CD4-positive, alpha-beta T cell treated with Interleukin-4 for 4 hours (primary cell): ENCODE results near the gene SCN4A.
A peak's percentile ranks its signal among the peaks of the same experiment; 100 is the strongest.
"Not testable (repeated sequence)": the region's sequence is repeated elsewhere in the genome, so short reads cannot be mapped to it uniquely, and the experiment has no call there.

Source experiments
- DNase-seq: peaks from one replicate; pipeline ENCODE4 v3.0.0-alpha.2; 2020

The SCN4A gene

DNA sequence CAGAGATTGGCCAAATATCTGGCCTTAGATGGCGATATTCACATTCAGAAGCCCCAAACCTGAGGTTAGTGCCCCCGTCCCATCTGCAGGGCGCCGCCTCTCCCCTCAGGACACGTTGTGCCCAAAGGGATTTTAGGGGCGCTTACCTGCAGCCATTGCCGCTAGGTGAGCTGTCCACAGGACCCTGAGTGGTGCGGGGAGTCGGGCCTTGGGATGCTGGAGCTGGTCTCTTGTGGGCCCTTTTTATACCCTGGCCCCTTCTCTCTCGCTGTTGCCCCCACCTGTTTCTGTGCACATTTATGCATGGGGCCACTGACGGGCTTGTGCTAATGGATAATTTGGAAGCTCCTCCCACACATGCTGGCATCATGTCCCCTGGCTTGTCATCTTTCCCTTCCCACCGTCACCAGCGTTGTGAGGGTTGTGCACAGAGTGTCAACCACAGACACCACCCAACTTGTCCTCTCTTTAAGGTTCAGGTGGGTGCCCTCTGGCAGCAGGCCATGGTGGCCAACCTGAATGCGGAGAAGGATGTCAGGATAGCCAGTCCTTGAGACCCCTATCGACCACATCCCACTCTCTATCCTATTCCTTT lies 61.6 kb downstream of the SCN4A start, which contains the start of gene CSHL1:
Gene CSHL1 (minus strand): TSS at position 218 of the 595 bp plus-strand sequence. CDS start 62 bp downstream, at position 156.
- no peak for DNase-seq

DNA sequence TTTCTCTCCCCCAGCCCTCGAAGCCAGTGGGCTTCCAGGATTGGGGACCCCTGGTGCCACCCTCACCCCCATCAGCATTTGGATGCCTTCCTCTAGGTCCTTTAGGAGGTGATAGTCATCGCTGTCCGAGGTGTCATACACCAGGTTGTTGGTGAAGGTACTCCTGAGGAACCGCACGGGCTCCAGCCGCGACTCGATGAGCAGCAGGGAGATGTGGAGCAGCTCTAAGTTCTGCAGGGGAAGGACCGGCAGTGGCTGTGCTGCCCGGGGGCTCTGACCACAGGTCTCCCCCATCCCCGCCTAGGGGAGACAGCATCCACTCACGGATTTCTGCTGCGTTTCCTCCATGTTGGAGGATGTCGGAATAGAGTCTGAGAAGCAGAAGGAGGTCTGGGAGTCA lies 62.6 kb downstream of the SCN4A start:
- no peak for DNase-seq

DNA sequence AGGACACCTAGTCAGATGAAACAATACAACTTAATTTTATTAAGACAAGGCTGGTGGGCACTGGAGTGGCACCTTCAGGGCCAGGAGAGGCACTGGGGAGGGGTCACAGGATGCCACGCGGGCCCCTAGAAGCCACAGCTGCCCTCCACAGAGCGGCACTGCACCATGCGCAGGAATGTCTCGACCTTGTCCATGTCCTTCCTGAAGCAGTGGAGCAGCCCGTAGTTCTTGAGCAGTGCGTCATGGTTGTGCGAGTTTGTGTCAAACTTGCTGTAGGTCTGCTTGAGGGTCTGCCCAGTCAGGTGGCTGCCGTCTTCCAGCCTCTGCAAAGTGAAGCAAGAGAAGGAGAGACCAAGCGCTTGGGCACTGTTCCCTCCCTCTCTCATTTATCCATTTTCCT lies 63.1 kb downstream of the SCN4A start:
- DNase-seq, result not testable (repeated sequence)

DNA sequence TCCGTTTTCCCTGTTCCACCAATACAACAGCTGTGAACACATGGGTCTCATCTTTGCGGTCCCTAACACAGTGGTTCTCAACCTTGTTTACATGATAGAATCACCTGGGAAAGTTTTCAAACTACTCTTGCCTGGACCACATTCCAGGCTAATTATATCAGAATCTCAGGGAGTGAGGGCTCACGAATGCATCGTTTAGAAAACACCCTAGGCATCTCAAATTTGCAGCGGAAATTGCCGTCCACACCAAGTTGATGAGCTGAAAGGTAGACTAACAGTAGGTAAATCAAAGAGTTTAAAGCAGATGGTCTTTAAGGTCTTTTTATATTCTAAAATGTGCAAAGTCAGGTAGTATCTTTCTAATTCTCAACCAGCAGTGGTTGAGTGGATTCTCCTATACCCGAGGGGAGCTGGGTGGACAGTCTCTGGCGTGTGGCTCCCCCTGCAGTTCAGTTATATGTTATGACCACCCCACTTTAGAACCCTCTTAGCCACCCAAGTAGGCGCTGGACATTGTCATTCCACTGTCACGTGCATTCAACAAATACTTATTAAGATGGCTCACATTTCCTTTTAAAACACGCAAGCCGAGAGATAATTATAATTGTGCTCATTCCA lies 65.4 kb downstream of the SCN4A start:
- DNase-seq, result not testable (repeated sequence)

DNA sequence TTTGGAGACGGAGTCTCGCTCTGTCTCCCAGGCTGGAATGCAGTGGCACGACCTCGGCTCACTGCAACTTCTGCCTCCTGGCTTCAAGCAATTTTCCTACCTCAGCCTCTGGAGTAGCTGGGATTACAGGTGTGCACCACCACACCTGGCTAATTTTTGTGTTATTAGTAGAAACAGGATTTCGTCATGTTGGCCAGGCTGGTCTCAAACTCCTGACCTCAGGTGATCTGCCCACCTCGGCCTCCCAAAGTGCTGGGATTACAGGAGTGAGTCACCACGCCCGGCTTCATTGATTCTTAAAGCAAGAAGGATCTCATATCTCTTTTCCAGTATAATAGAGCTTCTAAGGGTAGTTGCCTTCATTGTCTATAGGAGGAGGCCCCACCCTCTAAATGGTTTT lies 67.9 kb downstream of the SCN4A start:
- not testable (repeated sequence) for DNase-seq

DNA sequence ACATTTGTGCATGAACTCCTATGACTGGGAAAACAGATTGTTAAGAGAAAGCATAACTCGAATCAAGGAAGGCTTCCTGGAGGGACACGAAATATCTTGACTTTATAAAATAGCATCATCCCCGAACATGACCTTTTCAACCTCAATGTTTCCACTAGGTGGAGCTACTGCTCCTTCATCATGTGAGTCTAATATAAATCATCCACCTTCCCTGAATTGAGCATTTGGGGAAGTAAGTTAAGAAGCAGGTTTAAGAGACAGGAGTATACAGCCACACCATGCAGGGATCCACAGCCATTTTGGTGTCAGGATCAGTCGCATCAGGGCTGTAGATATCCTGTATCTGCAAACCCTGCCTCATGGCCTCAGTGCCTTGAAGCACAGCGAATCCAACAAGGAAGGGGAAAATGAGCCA lies 68.9 kb downstream of the SCN4A start:
- peak; percentile 67 for DNase-seq

DNA sequence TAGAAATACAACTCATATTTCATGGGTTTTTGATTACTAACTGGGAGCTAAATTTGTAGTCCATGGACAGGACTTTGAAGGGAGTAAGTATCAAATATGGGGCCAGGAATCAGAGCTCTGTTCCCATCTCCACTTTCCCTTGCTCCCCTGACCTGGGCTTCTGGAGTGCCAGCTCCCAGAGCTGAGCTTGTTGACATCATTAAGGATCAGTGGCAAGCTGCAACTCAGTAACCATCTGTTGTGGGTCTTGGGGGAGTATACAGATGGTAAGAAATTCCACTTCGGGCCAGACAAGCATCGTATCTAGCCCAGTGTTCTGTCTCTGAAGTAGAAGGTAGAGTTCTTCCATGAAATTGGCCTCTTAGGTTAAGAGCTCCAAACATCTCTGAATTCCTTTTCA lies 70.7 kb downstream of the SCN4A start:
- DNase-seq, result not testable (repeated sequence)

DNA sequence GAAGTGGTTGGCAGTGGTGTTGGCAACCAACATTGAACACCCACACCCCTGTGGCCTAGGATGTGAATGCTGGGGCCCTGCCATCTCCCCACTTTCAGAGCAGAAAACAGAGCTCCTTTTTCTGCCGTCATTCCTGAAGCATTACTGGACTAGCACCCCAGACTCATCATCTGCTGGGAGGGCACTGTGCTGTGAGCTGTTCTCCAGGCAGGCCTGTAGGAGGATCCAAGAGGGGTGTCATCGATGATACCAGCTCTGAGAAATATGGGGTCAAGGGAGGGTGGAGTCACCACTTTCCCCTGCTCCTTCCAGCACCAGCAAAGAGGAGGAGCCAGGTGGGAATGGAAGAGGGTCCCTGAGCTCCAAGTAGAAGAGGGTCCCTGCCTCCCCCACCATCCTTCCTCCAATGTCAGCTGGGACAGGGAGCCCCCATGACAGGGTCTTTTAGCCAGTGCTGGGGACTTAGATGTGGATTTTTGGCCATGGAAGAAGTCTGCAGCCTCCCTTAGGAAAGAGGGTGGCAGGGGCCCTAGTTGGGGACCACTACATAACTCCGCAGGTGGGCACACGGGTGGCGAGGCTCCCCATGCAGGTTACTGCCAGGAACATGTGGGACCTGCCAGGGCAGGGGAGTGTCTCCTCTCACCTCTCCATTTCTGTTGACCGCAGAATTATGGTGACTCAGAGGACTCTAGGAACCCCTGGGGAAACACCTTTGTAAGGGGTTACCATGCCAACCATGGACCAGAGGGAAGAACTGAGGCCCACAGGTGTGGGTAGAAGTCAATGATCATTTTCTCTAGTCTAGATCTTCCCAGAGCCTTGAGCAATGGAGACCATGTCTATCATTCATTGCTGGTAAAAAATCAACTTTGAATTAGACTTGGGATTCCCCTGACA lies 73.6 kb downstream of the SCN4A start:
- DNase-seq, result peak; percentile 71

DNA sequence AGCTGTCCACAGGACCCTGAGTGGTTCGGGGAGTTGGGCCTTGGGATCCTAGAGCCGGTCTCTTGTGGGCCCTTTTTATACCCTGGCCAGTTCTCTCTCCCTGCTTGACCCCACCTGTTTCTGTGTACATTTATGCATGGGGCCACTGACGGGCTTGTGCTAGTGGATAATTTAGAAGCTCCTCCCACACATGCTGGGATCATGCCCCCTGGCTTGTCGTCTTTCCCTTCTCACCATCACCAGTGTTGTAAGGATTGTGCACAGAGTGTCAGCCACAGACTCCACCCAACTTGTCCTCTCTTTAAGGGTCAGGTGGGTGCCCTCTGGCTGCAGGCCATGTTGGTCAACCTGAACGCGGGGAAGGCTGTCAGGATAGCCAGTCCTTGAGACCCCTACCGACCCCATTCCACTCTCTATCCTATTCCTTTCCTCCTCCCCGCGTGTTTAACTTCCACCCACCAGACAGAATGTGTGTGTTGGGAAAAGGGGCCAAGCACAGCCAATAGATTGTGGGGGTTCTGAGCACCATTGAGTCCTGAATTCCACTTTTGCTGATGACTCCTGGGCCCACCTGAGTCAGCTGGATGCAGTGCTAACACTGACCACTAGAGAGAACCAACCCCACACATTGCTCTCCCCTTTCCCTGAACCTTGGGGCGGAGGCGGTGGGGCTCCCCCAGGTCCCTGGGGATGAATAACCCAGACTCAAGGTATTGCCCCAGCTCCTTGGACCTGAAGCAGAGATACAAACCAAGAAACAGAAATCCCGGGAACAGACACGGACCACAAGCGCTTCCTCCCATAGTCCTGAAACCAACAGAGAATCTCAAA lies 76.0 kb downstream of the SCN4A start, which contains the start of gene CSH1:
Gene CSH1 (minus strand): TSS at position 51 of the 831 bp plus-strand sequence. CDS start 63 bp downstream, outside the sequence.
- DNase-seq, result not testable (repeated sequence)

DNA sequence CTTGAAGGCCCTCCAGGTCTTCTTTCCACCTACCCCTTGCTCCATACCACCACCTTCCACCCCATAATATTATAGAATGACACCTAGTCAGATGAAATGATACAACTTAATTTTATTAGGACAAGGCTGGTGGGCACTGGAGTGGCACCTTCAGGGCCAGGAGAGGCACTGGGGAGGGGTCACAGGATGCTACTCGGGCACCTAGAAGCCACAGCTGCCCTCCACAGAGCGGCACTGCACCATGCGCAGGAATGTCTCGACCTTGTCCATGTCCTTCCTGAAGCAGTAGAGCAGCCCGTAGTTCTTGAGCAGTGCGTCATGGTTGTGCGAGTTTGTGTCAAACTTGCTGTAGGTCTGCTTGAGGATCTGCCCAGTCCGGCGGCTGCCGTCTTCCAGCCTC lies 77.9 kb downstream of the SCN4A start:
- not testable (repeated sequence) for DNase-seq

DNA sequence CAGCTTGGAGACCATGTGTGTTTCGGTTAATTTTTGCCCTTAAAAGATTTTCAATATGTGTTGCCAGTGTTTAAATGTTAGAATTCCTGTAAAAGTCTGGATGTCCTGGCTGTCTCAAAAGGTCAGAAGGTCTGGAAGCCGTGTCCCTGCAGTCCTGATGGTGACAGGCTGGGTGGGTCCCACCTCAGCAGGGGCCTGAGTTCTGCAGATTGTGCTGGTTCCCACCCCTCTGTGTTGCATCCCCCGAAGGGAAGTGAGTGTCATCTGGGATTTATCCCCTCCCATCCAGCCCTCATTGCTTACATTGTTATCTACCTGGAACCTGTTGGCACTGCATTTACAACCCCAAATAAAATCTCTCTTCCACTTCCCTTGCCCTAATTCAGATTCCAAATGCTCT lies 78.7 kb downstream of the SCN4A start:
- not testable (repeated sequence) for DNase-seq

DNA sequence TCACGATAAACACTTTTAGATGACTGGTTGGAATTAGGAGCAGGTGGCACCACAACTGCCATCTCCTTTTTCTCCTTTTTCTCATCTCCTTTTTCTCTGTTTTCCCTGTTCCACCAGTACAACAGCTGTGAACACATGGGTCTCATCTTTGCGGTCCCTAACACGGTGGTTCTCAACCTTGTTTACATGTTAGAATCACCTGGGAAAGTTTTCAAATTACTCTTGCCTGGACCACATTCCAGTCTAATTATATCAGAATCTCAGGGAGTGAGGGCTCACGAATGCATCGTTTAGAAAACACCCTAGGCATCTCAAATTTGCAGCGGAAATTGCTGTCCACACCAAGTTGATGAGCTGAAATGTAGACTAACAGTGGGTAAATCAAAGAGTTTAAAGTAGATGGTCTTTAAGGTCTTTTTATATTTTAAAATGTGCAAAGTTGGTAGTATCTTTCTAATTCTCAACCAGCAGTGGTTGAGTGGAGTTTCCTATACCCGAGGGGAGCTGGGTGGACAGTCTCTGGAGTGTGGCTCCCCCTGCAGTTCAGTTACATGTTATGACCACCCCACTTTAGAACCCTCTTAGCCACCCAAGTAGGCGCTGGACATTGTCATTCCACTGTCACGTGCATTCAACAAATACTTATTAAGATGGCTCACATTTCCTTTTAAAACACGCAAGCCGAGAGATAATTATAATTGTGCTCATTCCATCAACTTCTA lies 80.2 kb downstream of the SCN4A start:
- not testable (repeated sequence) for DNase-seq

DNA sequence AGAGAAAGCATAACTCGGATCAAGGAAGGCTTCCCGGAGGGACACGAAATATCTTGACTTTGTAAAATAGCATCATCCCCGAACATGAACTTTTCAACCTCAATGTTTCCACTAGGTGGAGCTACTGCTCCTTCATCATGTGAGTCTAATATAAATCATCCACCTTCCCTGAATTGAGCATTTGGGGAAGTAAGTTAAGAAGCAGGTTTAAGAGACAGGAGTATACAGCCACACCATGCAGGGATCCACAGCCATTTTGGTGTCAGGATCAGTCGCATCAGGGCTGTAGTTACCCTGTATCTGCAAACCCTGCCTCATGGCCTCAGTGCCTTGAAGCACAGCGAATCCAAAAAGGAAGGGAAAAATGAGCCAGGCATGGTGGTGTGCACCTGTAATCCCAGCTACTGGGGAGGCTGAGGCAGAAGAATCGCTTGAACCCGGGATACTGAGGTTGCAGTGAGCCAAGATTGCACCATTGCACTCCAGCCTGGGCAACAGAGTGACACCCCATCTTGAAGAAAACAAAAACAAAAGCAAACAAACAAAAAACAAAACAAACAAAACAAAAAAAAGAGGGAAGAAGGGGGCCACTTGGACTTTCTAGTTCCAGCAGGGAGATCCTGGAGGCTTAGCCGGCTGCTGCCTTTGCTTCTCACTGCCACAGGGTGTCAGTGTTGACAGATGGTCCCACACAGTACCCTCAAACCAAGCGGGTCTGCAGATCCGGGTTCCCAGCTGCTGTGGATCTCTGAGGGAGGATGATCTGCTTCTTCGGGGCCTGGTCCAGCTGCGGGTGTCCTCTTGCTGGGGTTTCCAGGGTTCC lies 83.5 kb downstream of the SCN4A start:
- DNase-seq, result peak; percentile 43
